Spinal cord (tissue), 10 donors: ENCODE measurements around the gene MAT2A. TPM values are rescaled to one million over a fixed set of nuclear protein-coding genes. Genes with fewer than 3 reads are reported as not detected.
"Not testable (repeated sequence)": the region's sequence is repeated elsewhere in the genome, so short reads cannot be mapped to it uniquely, and the experiment has no call there.

Experiments
- DNase-seq, 6 donors: peaks; one replicate each; pipeline versions ENCODE4 v3.0.0 to v3.0.0-alpha.2; 2013 to 2015; ENCODE audit warnings: low spot score in 6 of 6, low read depth in 4 of 6
- H3K27ac ChIP-seq: one replicate; pipeline ENCODE4 v1.5.1; 2013; ENCODE audit warnings: low read depth, low read length, control low read depth
- H3K27me3 ChIP-seq: one replicate; pipeline ENCODE4 v1.6.1; 2013; ENCODE audit warnings: low read length; ENCODE audit not compliant: control insufficient read depth, insufficient read depth
- H3K36me3 ChIP-seq: one replicate; pipeline ENCODE4 v1.6.1; 2013; ENCODE audit warnings: low read length; ENCODE audit not compliant: control insufficient read depth, insufficient read depth
- H3K4me1 ChIP-seq: one replicate; pipeline ENCODE4 v1.6.1; 2013; ENCODE audit warnings: low read length; ENCODE audit not compliant: control insufficient read depth, insufficient read depth
- H3K4me3 ChIP-seq: one replicate; pipeline ENCODE4 v1.5.1; 2013; ENCODE audit warnings: low read depth, low read length, control low read depth
- H3K9me3 ChIP-seq: one replicate; pipeline ENCODE4 v1.6.1; 2013; ENCODE audit warnings: low read length; ENCODE audit not compliant: control insufficient read depth, insufficient read depth
- WGBS: methylation state at CpG from one replicate; pipeline ENCODE4 v1.1.5; 2013; ENCODE audit warnings: missing lambda C conversion rate; ENCODE audit not compliant: insufficient coverage; 5-methylcytosine and 5-hydroxymethylcytosine counted together
- polyA plus RNA-seq, 2 donors: library from polyadenylated mRNA; unstranded; fragments of 120-200 nt; gene quantifications; one replicate each; pipeline ENCODE4 v1.2.1, GENCODE V29; 2013; ENCODE audit not compliant: insufficient read length in 2 of 2
- small RNA-seq: library from RNA; depleted of rRNA; stranded (forward); fragments of <200 nt; gene quantifications from one replicate; pipeline ENCODE3, GENCODE V24; 2014; ENCODE audit warnings: low replicate concordance
- total RNA-seq, 2 donors: library from RNA; depleted of rRNA in 1 of 2; stranded (reverse); fragments of 120-200 nt in 1 of 2; fragments of >200 nt in 1 of 2; gene quantifications; one replicate each; pipeline versions ENCODE4 v1.2.3 to v1.2.4, GENCODE V29; 2013 to 2014
- donor health status: healthy.

Gene MAT2A
- total and polyA plus RNA-seq, 4 donors = 112 to 337 (median 223) TPM

DNA sequence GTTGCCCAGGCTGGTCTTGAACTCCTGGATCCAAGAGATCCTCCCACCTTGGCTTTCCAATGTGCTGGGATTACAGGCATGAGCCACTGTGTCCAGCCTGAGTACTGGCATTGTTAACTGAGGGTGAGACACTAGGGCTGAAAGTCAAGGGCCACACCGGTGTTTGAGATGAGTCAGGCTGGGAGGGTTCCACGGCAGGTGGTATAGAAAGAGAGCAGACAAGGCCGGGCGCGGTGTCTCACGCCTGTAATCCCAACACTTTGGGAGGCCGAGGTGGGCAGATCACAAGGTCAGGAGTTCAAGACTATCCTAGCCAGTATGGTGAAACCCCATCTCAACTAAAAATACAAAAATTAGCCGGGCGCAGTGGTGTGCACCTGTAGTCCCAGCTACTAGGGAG is 53.3 kb downstream of the MAT2A start:
- peaks cover 29% of the 10 kb centered on the region for H3K4me1 ChIP-seq
- 95% methylated on average over 7 of the region's 9 CpGs for WGBS
- H3K27ac ChIP-seq, DNase-seq, H3K27me3 ChIP-seq, H3K36me3 ChIP-seq, H3K9me3 ChIP-seq, H3K4me3 ChIP-seq: not testable (repeated sequence)

DNA sequence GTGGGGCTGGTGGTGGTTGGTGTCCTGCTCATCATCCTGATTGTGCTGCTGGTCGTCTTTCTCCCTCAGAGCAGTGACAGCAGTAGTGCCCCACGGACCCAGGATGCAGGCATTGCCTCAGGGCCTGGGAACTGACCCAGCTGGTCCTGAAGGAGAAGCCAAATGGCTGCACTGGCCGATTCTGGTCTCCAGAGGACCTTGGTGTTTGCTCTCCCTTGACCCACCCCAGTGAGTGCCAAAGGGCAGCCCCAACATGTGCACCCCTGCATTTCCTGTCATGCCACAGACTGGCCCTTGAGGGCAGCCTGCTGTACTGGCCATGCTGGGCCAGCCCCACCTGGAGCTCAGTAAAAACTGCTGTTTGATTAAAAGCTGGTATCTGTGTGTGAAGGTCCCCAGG is 54.1 kb downstream of the MAT2A start:
- peaks cover 32% of the 10 kb centered on the region for H3K4me1 ChIP-seq
- H3K9me3 ChIP-seq = no peaks in the 10 kb centered on the region
- WGBS = 62% methylated on average over 3 of the region's 3 CpGs
- no peak overlapping the region for H3K27ac ChIP-seq
- no peak for DNase-seq
- H3K36me3 ChIP-seq = peaks cover 10% of the 10 kb centered on the region
- no peak overlapping the region for H3K4me3 ChIP-seq
- H3K27me3 ChIP-seq = no peaks in the 10 kb centered on the region

Small RNA genes lying within 50 kb of the gene (small RNA-seq; reads per million reads assigned to genes)
- gene RN7SL126P = not detected

Other genes with a start within 250 kb of the MAT2A start
- gene TGOLN2, start 211.2 kb upstream of the MAT2A start, total RNA-seq = 10 to 100 TPM; 45.5 to 63.7 TPM
- gene TGOLN2, start 211.2 kb upstream of the MAT2A start, polyA plus RNA-seq = 10 to 100 TPM; 64.3 to 69.8 TPM
- 10 to 100 TPM; 30.6 to 32.8 TPM for gene RETSAT, start 184.6 kb upstream of the MAT2A start, total RNA-seq
- gene RETSAT, start 184.6 kb upstream of the MAT2A start, polyA plus RNA-seq = 10 to 100 TPM; 30.9 to 36.4 TPM
- 10 to 100 TPM; 17.4 to 23.9 TPM for gene ELMOD3, start 184.4 kb upstream of the MAT2A start, total RNA-seq
- gene ELMOD3, start 184.4 kb upstream of the MAT2A start, polyA plus RNA-seq = 10 to 100 TPM; 25.2 to 35.7 TPM
- gene CAPG, start 128.8 kb upstream of the MAT2A start, total RNA-seq = 10 to 100 TPM; 25.7 to 41.3 TPM
- gene CAPG, start 128.8 kb upstream of the MAT2A start, polyA plus RNA-seq = 10 to 100 TPM; 20.2 to 27.7 TPM
- gene SH2D6, start 120.5 kb upstream of the MAT2A start, total RNA-seq = 1 to 10 TPM in 1 of 2 donors, not detected in 1; 1.2 TPM
- 1 to 10 TPM; 1.0 to 2.1 TPM for gene SH2D6, start 120.5 kb upstream of the MAT2A start, polyA plus RNA-seq
- gene GGCX, start 22.3 kb downstream of the MAT2A start, total RNA-seq = 10 to 100 TPM; 30.8 to 53.3 TPM
- gene GGCX, start 22.3 kb downstream of the MAT2A start, polyA plus RNA-seq = 10 to 100 TPM; 31.0 to 44.7 TPM
- gene VAMP8, start 38.4 kb downstream of the MAT2A start, total RNA-seq = 10 to 100 TPM; 10.3 to 32.3 TPM
- 10 to 100 TPM; 11.5 to 13.9 TPM for gene VAMP8, start 38.4 kb downstream of the MAT2A start, polyA plus RNA-seq
- 10 to 100 TPM; 13.7 to 45.4 TPM for gene VAMP5, start 45.3 kb downstream of the MAT2A start, total RNA-seq
- gene VAMP5, start 45.3 kb downstream of the MAT2A start, polyA plus RNA-seq = 10 to 100 TPM; 27.1 to 43.5 TPM
- gene RNF181, start 56.6 kb downstream of the MAT2A start, total RNA-seq = 100 to 1,000 TPM in 1 of 2 donors, 10 to 100 TPM in 1; 69.3 to 213 TPM
- 100 to 1,000 TPM; 105 to 111 TPM for gene RNF181, start 56.6 kb downstream of the MAT2A start, polyA plus RNA-seq
- 10 to 100 TPM in 1 of 2 donors, 1 to 10 TPM in 1; 5.4 to 22.2 TPM for gene TMEM150A, start 63.5 kb downstream of the MAT2A start, total RNA-seq
- gene TMEM150A, start 63.5 kb downstream of the MAT2A start, polyA plus RNA-seq = 10 to 100 TPM; 12.6 to 18.5 TPM
- 10 to 100 TPM; 31.6 to 40.4 TPM for gene C2orf68, start 72.9 kb downstream of the MAT2A start, total RNA-seq
- 10 to 100 TPM; 41.7 to 53.0 TPM for gene C2orf68, start 72.9 kb downstream of the MAT2A start, polyA plus RNA-seq
- gene USP39, start 77.0 kb downstream of the MAT2A start, total RNA-seq = 10 to 100 TPM; 33.7 to 48.5 TPM
- 10 to 100 TPM; 54.1 to 59.6 TPM for gene USP39, start 77.0 kb downstream of the MAT2A start, polyA plus RNA-seq
- gene SFTPB, start 129.0 kb downstream of the MAT2A start, total RNA-seq = not detected
- gene SFTPB, start 129.0 kb downstream of the MAT2A start, polyA plus RNA-seq = under 1 TPM in 1 of 2 donors, not detected in 1; 0.12 TPM
- under 1 TPM; 0.40 to 0.55 TPM for gene GNLY, start 155.2 kb downstream of the MAT2A start, total RNA-seq
- under 1 TPM in 1 of 2 donors, not detected in 1; 0.80 TPM for gene GNLY, start 155.2 kb downstream of the MAT2A start, polyA plus RNA-seq
- gene ATOH8, start 214.8 kb downstream of the MAT2A start, total RNA-seq = 10 to 100 TPM in 1 of 2 donors, 1 to 10 TPM in 1; 5.8 to 25.8 TPM
- 10 to 100 TPM; 13.5 to 16.8 TPM for gene ATOH8, start 214.8 kb downstream of the MAT2A start, polyA plus RNA-seq